HepG2 (cell line): ENCODE measurements around the gene CDX1. TPM values are rescaled to one million over a fixed set of nuclear protein-coding genes. Genes with fewer than 3 reads are reported as not detected.

ENCODE experiments used
- ATAC-seq: fragments of 200-7000 bp; cut with Tn5 transposase; 3 replicates; pipeline ENCODE4 v1.9.1; 2020; ENCODE audit warnings: mild to moderate bottlenecking, moderate library complexity
- BruUV-seq: library from RNA; stranded (reverse); fragments of 400-500 nt; replicated peaks from 2 replicates; lab custom pipeline; 2021; lab: Mats Ljungman, UMichigan
- CTCF ChIA-PET: fragments of 300-600 bp; formaldehyde crosslinking; extraction: SDS; loops from one replicate; lab custom pipeline; 2021; ENCODE audit warnings: low total read pairs, inconsistent platforms, low intra/inter-chr PET ratio; lab: Yijun Ruan, JAX
- POLR2A ChIA-PET: fragments of 350-600 bp; sonication (Branson Sonifier 250); formaldehyde crosslinking; loops from one replicate; lab custom pipeline; 2020; ENCODE audit warnings: antibody characterized with exemption, inconsistent platforms; lab: Yijun Ruan, JAX
- DNase-seq: peaks from one replicate; pipeline ENCODE4 v3.0.0-alpha.2; 2015; ENCODE audit warnings: low spot score
- FAIRE-seq: peaks from 3 replicates; lab custom pipeline; 2011; peaks lifted over from hg19 to GRCh38; lab: Jason Lieb, UNC
- H2AFZ ChIP-seq: one replicate; pipeline ENCODE4 v1.6.1; 2011; ENCODE audit warnings: low read length, inconsistent platforms
- H3K27ac ChIP-seq: fragments of 300-600 bp; 3 replicates; pipeline ENCODE4 v1.8.0; 2011; ENCODE audit warnings: mixed run types, mild to moderate bottlenecking, mixed read lengths, low read length, inconsistent platforms; ENCODE audit not compliant: insufficient read depth; ENCODE audit errors: extremely low read length
- H3K27me3 ChIP-seq, 2 experiments: fragments of 200-600 bp in 1 of 2; 2 replicates in 1 of 2; 3 replicates in 1 of 2; pipeline versions ENCODE4 v1.6.0 to v1.8.0; 2011; ENCODE audit warnings: low read length in 2 of 2, mild to moderate bottlenecking in 2 of 2, moderate library complexity in 2 of 2, inconsistent platforms in 1 of 2; ENCODE audit not compliant: insufficient read depth in 2 of 2, control insufficient read depth in 1 of 2
- H3K36me3 ChIP-seq, 2 experiments: fragments of 200-600 bp in 1 of 2; replicated peaks in 1 of 2; 2 replicates in 1 of 2; 3 replicates in 1 of 2; pipeline versions ENCODE4 v1.5.1 to v1.8.0; 2011; ENCODE audit warnings: low read length in 2 of 2, inconsistent platforms in 1 of 2; ENCODE audit not compliant: insufficient read depth in 2 of 2, control insufficient read depth in 1 of 2
- H3K4me1 ChIP-seq: 2 replicates; pipeline ENCODE4 v1.5.1; 2012; ENCODE audit warnings: low read length, inconsistent platforms; ENCODE audit not compliant: insufficient read depth
- H3K4me2 ChIP-seq: 2 replicates; pipeline ENCODE4 v1.6.0; 2011; ENCODE audit warnings: low read depth, low read length, inconsistent platforms
- H3K4me3 ChIP-seq, 3 experiments: fragments of 200-600 bp in 1 of 3; sonication (generic), shearing (Covaris generic) in 1 of 3; replicated peaks in 1 of 3; 2 replicates each; pipeline ENCODE4 v1.5.1; 2011 to 2016; ENCODE audit warnings: low read length in 3 of 3, inconsistent platforms in 2 of 3, low read depth in 2 of 3, mild to moderate bottlenecking in 2 of 3, control low read depth in 1 of 3, mixed read lengths in 1 of 3; ENCODE audit not compliant: insufficient read depth in 1 of 3
- H3K79me2 ChIP-seq: one replicate; pipeline ENCODE4 v1.6.1; 2011; ENCODE audit warnings: low read length, inconsistent platforms; ENCODE audit not compliant: insufficient read depth
- H3K9ac ChIP-seq: 2 replicates; pipeline ENCODE4 v1.6.0; 2011; ENCODE audit warnings: mild to moderate bottlenecking, low read depth, low read length, inconsistent platforms; ENCODE audit not compliant: insufficient read depth
- H3K9me3 ChIP-seq: 2 replicates; pipeline ENCODE4 v1.5.1; 2012; ENCODE audit warnings: mild to moderate bottlenecking, low read length
- H4K20me1 ChIP-seq: 2 replicates; pipeline ENCODE4 v1.6.0; 2011; ENCODE audit warnings: inconsistent platforms, mild to moderate bottlenecking, low read length, moderate library complexity; ENCODE audit not compliant: insufficient read depth
- BRCA1 ChIP-seq: sonication (generic); formaldehyde crosslinking; IDR thresholded peaks from 2 replicates; pipeline ENCODE4 v1.4.0; 2020; ENCODE audit warnings: missing genetic modification reagents
- BRD4 ChIP-seq: sonication (generic); formaldehyde crosslinking; IDR thresholded peaks from 2 replicates; pipeline ENCODE4 v1.4.0; 2020; ENCODE audit warnings: missing genetic modification reagents
- DR1 ChIP-seq: sonication (generic); formaldehyde crosslinking; IDR thresholded peaks from 2 replicates; pipeline ENCODE4 v1.8.0; 2021; ENCODE audit warnings: mild to moderate bottlenecking, missing genetic modification reagents, inconsistent platforms
- DRAP1 ChIP-seq: IDR thresholded peaks from 2 replicates; pipeline ENCODE4 v1.6.1; 2016; ENCODE audit warnings: missing genetic modification reagents, missing compliant biosample characterization
- EED ChIP-seq: sonication (generic); formaldehyde crosslinking; IDR thresholded peaks from 2 replicates; pipeline ENCODE4 v1.5.0; 2020; ENCODE audit warnings: mild to moderate bottlenecking, missing genetic modification reagents
- GPN1 ChIP-seq: sonication (generic); formaldehyde crosslinking; IDR thresholded peaks from 2 replicates; pipeline ENCODE4 v1.5.1; 2020; ENCODE audit warnings: missing genetic modification reagents, borderline replicate concordance
- HINFP ChIP-seq: sonication (generic); formaldehyde crosslinking; IDR thresholded peaks from 2 replicates; pipeline ENCODE4 v1.4.0; 2020; ENCODE audit warnings: low read depth, mild to moderate bottlenecking, missing genetic modification reagents
- MLLT10 ChIP-seq: sonication (generic); formaldehyde crosslinking; IDR thresholded peaks from 2 replicates; pipeline ENCODE4 v1.4.0; 2020; ENCODE audit warnings: missing genetic modification reagents
- NRL ChIP-seq: sonication (generic); formaldehyde crosslinking; IDR thresholded peaks from 2 replicates; pipeline ENCODE4 v1.5.0; 2020; ENCODE audit warnings: missing genetic modification reagents, mild to moderate bottlenecking, moderate library complexity, borderline replicate concordance
- PITX1 ChIP-seq: sonication (generic); formaldehyde crosslinking; IDR thresholded peaks from 2 replicates; pipeline ENCODE4 v1.5.1; 2020; ENCODE audit warnings: mild to moderate bottlenecking, missing genetic modification reagents
- RARA ChIP-seq: IDR thresholded peaks from 2 replicates; pipeline ENCODE4 v1.6.1; 2016; ENCODE audit warnings: missing genetic modification reagents, missing compliant biosample characterization
- RBM39 ChIP-seq: fragments of 200-400 bp; formaldehyde crosslinking; IDR thresholded peaks from one replicate; pipeline ENCODE4 v1.6.1; 2018; ENCODE audit warnings: antibody characterized with exemption, mild to moderate bottlenecking, low read depth, low read length; ENCODE audit not compliant: poor library complexity, severe bottlenecking
- RXRA ChIP-seq: sonication (generic); formaldehyde crosslinking; IDR thresholded peaks from 2 replicates; pipeline ENCODE4 v1.5.1; 2020; ENCODE audit warnings: missing genetic modification reagents
- SIN3B ChIP-seq: fragments of 150-350 bp; IDR thresholded peaks from 2 replicates; pipeline ENCODE4 v1.6.1; 2014; ENCODE audit warnings: low read length
- SIX4 ChIP-seq: sonication (generic); formaldehyde crosslinking; IDR thresholded peaks from 2 replicates; pipeline ENCODE4 v1.4.0; 2020; ENCODE audit warnings: missing genetic modification reagents
- TEAD3 ChIP-seq: optimal IDR thresholded peaks from 2 replicates; pipeline ENCODE3; 2016; ENCODE audit warnings: borderline replicate concordance
- ZNF275 ChIP-seq: sonication (generic); formaldehyde crosslinking; IDR thresholded peaks from 2 replicates; pipeline ENCODE4 v1.8.0; 2022; ENCODE audit warnings: missing genetic modification reagents, mild to moderate bottlenecking, inconsistent platforms, borderline replicate concordance
- ZNF558 ChIP-seq: sonication (generic); formaldehyde crosslinking; IDR thresholded peaks from 2 replicates; pipeline ENCODE4 v1.9.0; 2022; ENCODE audit warnings: mild to moderate bottlenecking, missing genetic modification reagents, borderline replicate concordance
- ZNF629 ChIP-seq: sonication (generic); formaldehyde crosslinking; conservative IDR thresholded peaks from 2 replicates; pipeline ENCODE4 v1.5.0; 2020; ENCODE audit warnings: missing genetic modification reagents
- ZNF737 ChIP-seq: sonication (generic); formaldehyde crosslinking; IDR thresholded peaks from 2 replicates; pipeline ENCODE4 v1.5.0; 2020; ENCODE audit warnings: missing genetic modification reagents, mild to moderate bottlenecking, borderline replicate concordance
- ZNF772 ChIP-seq: sonication (generic); formaldehyde crosslinking; IDR thresholded peaks from 2 replicates; pipeline ENCODE4 v1.5.0; 2020; ENCODE audit warnings: mild to moderate bottlenecking, missing genetic modification reagents
- ZNF850 ChIP-seq: sonication (generic); formaldehyde crosslinking; conservative IDR thresholded peaks from 2 replicates; pipeline ENCODE4 v1.9.0; 2021; ENCODE audit warnings: mild to moderate bottlenecking, missing genetic modification reagents
- WGBS: methylation state at CpG from one replicate; pipeline ENCODE4 v1.1.6; 2017; ENCODE audit warnings: low lambda C conversion rate; 5-methylcytosine and 5-hydroxymethylcytosine counted together
- in situ Hi-C: cut with HindIII; loops from 2 replicates; pipeline ENCODE4 v1.10.0; 2017; ENCODE audit warnings: low pct_unique_long_range_greater_than_20kb; ENCODE audit not compliant: extremely low pct_ligation_motif_present
- intact Hi-C: fragments of 100-400 bp; cut with micrococcal nuclease; formaldehyde crosslinking; loops from one replicate; pipeline ENCODE4 v1.10.0; 2022; ENCODE audit not compliant: unreplicated experiment
- polyA plus RNA-seq, 8 experiments: library from polyadenylated mRNA; depleted of rRNA in 3 of 8; stranded (reverse) in 7 of 8; unstranded in 1 of 8; fragments of >200 nt; fragmentation: Illumina TruSeq in 4 of 8; extraction: Trizol in 4 of 8; gene quantifications; 2 replicates each; pipeline versions ENCODE4 v1.2.1 to v1.2.3, GENCODE V29; 2011 to 2016; ENCODE audit warnings: low read depth in 4 of 8, missing spikeins in 1 of 8, mixed read lengths in 1 of 8; ENCODE audit not compliant: insufficient read depth in 1 of 8
- total RNA-seq, 5 experiments: library from RNA; depleted of rRNA; stranded (reverse); fragments of >200 nt; fragmentation: Illumina TruSeq; extraction: Trizol; gene quantifications; 2 replicates each; pipeline ENCODE4 v1.2.3, GENCODE V29; 2016; ENCODE audit warnings: low read depth in 1 of 5

The CDX1 gene
- total and polyA plus RNA-seq, 2 of the 13 experiments (the other 11 are each of a cell fraction or from before 2014, with no cell fraction given), result not detected

GRCh38 chr5:150208187-150209098, 41.9 kb downstream of the CDX1 start (continued):
- no peak for TF ChIP-seq SIN3B
- TF ChIP-seq SIX4 (CRISPR knock-in tag), result no peak
- no peak for TF ChIP-seq ZNF850 (CRISPR knock-in tag)
- no peak for TF ChIP-seq ZNF558
- TF ChIP-seq DR1 (CRISPR knock-in tag), result no peak
- no peak for TF ChIP-seq DRAP1 (CRISPR knock-in tag)
- no peak for TF ChIP-seq PITX1 (CRISPR knock-in tag)

GRCh38 chr5:150209099-150209635, 42.6 kb downstream of the CDX1 start:
- peaks cover 10 to 79% of the 10 kb centered on the region in 2 experiments; a peak in 4 of 5 replicates for H3K27me3 ChIP-seq
- WGBS, result 45% methylated on average over 17 of the region's 21 CpGs
- no peak overlapping the region for H3K4me2 ChIP-seq
- no peak overlapping the region for H2AFZ ChIP-seq
- no peaks in the 10 kb centered on the region for H3K79me2 ChIP-seq
- no TSS peak for BruUV-seq
- in situ Hi-C loops (no loop called here), intact Hi-C loops (no loop called here)
- ChIA-PET CTCF (no interaction called here), POLR2A (no interaction called here)
- DNase-seq (no peak), FAIRE-seq (no peak), ATAC-seq (no peak)
- H3K9ac ChIP-seq, result no peak overlapping the region
- no peak overlapping the region for H3K27ac ChIP-seq
- no peaks in the 10 kb centered on the region for H3K4me1 ChIP-seq
- H3K9me3 ChIP-seq, result no peaks in the 10 kb centered on the region
- H4K20me1 ChIP-seq, result no peaks in the 10 kb centered on the region
- no peaks in the 10 kb centered on the region for H3K36me3 ChIP-seq
- H3K4me3 ChIP-seq, result no peak overlapping the region
- no peak for TF ChIP-seq HINFP
- TF ChIP-seq RXRA (CRISPR knock-in tag), result no peak
- no peak for TF ChIP-seq NRL (CRISPR knock-in tag)
- TF ChIP-seq ZNF772, result no peak
- no peak for TF ChIP-seq BRCA1 (CRISPR knock-in tag)
- no peak for TF ChIP-seq ZNF275 (CRISPR knock-in tag)
- TF ChIP-seq RARA, result no peak
- TF ChIP-seq ZNF737 (CRISPR knock-in tag), result no peak
- no peak for TF ChIP-seq BRD4 (CRISPR knock-in tag)
- no peak for TF ChIP-seq EED (CRISPR knock-in tag)
- TF ChIP-seq TEAD3 (CRISPR knock-in tag), result no peak
- TF ChIP-seq GPN1 (CRISPR knock-in tag), result no peak
- no peak for TF ChIP-seq ZNF629 (CRISPR knock-in tag)
- no peak for TF ChIP-seq RBM39
- no peak for TF ChIP-seq MLLT10 (CRISPR knock-in tag)
